NCI-H128 (cell line): ENCODE results near the gene ALS2CL.
A peak's percentile ranks its signal among the peaks of the same experiment; 100 is the strongest.

ENCODE experiments used
- DNase-seq: peaks from one replicate; lab custom pipeline; 2025; ENCODE audit not compliant: unreplicated experiment; lab: John Stamatoyannopoulos, UW

The ALS2CL gene

GRCh38 chr3:46667061-46667621 lies 26.3 kb downstream of the ALS2CL start:
- no peak for DNase-seq

DNA sequence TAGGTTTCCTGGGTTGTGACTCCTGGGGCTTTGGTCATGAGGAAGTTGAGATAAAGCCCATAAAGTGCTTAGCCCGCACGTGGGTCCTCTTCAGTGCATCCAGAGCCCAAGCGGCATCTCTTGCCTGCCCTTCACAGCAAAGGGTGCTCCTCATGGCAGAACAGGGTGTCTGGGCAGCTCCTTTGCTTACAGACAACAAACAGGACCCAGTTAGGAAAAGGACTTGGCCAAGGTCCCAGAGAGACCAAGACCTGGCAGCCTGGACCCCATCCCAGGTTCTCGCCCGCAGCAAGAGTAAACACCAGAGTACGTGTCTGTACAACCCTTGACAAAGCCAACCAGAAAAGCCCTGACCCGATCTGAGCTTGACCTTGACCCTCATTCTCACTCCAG lies 27.0 kb downstream of the ALS2CL start:
- no peak for DNase-seq

DNA sequence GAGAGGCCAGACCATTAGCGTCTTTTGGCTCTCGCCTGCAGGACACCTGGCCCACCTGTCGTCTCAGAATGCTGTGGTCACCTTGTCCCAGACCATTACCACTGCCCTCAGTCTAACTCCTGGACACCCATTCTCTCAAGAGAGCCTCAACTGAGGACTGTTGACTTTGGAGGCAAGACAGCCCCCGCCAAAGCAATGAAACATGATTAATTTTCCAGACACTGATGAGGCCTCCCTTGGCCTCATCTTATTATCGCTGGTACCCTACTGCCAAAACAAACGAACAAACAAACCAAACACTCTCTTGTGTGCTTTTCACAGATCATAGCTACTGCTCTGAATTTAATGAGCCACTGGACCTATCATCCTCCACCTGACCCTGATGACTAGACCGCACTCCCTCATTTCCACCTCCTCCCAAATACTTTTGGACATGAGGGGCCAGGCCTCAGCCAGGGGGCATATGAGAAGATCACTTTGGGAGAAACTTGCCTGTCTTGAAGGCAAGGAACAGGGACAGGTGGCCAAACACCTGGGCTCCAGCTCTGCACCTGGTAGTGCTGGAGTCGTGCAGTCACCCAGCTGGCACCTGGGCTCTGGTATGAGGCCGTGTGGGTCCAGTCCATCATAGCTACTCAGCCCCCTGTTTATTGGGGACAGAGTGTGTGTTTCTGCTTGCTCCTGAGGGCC lies 27.6 kb downstream of the ALS2CL start:
- no peak for DNase-seq

DNA sequence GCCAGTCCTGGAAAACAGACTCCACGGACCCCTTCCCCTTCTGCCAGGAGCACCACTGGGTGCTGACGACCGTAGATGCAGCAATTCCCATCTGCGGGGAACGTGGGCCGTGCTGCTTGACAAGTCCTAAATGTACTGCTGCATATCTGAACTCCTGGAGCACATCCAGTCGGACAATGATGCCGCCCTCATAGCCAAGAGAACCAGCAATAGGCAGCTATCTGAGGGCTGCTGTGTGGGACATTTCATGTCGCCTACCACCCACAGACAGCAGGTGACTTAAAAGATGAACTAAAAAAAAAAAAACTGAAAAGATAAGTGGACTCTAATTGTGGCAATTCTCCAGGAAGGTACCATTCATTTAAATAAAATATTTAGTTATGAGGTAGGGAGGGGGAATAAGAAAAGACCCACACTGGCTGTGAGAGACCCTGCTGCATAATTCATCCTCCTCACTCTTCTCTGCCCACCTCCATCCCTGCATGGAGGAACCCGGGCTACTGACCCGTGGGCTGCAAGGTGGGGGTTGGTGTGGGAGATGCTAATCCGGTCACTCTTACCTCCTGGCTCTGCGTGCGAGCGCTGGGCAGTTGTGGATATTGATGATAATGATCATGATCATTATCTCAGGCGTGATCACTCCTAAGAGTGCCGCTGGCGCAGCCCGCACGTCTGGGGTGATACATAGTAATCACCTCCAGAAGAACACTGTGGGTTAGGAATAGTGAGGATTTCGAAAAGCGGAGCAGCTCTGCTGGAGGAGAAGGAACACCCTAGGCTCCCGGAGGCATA lies 28.3 kb downstream of the ALS2CL start:
- no peak for DNase-seq

DNA sequence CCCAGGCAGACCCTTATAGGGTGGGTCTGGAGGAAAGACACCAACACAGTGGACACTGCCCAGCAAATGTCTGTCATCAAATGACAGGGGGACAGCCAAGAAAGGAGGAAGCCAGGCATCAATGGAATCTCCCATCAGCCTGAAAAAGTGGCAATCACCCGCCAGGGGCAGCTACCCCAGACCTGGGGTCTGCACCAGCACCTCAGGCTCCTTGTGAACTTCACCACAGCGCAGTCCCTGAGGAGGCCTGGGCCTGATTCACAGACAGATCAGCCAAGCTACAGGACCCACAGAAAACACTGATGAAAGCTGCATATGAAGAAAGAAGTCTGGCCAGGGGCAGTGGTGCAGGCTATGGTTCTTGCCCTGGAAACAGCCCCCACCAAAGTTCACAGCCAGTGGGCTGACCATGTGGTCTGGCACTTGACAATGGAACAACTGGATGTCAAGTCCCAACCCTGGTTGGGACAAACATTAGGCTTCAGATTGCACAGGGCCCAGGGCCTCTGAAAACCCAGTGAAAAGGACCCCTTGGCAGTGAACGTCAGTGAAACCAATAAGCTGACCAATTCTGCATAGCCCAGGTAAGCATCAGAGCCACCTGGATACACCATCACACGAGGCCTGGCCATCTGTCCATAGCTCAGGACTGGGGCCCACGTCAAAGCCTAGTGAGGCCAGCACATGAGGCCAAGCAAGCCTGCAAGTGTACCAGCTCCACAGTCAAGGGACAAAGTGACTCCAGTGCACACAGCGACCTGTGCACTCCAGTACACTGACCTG lies 29.1 kb downstream of the ALS2CL start:
- DNase-seq = no peak

GRCh38 chr3:46663591-46664135 lies 29.8 kb downstream of the ALS2CL start:
- DNase-seq = peak; percentile 34

DNA sequence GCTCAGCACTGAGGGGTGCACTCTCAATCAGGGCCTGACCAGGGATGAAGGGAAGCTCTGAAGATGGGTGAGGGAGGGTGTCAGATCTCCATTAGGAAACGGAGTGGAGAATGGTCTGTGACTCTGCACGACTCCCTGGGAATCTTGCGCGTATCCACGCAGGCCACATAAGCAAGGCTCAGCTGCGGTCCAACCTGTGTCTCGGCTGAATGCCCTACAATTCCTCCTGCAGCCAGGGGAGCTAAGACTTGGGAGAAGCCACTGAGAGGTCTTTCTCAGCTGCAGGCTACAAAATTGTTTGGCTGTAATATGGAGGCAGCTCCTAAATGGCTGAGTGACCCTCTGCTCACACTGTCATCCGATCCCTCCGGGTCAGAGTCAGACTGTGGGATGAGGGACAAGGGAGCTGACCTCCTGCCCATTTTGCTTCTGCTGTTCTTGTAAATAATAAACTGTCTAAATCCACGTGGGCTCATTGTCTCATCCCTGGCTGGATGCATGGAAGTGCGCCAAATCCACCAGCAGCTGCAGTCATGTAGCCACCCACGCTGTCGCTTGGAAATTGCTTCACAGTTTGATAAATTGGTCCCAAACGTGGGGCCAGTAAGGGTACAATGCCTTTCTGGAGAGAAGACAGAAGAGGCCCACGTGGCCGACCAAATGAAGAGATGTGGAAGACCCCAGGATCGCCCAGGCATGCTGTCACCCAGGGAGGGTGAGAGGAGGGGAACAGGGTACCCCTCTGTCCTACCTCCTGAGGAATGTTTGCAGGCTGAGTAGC lies 30.5 kb downstream of the ALS2CL start:
- DNase-seq = no peak

DNA sequence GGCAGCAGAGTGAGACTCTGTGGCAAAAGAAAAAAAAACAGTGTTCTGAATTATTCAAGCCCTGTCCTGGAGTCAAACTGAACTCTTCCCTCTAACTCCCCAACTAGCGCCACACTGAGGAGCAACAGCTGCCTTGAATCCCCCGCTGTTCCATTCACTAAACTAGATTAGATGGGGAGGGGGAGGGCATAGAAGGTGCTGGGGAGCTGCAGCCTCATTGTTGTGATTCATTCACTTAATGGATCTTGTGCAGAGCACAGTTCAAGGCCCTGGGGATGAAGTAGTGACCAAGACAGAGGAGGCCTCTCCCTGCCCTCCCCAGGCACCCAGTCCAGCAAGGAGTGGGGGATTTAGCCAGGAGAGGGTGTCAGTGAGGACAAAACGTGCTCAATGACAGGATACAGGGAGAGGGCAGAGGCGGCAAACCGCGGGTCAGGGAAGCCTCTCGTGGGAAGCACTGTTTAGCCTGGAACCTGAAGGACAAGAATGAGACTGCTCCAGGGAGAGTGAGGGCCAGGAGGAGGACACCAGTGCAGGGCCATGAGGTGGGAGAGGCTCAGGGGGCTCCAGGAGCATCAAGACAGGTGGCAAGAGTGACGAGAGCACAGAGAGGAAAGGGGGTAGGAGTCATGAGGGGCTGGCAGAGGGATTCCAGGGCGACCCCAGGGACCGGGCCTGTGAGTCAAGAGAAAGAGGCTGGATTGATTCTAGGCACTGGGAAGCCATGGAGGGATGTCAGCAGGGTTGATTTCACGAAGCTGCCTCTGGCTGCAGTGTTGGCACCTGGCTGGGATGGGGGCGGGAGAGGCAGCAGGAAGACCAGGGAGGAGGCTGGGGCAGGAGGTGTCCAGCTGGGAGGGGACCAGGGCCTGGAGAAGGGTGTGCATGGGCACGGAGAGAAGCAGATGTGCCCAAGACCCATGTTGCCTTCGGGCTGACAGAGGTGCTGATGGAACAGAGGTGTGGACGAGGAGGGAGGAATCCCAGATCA lies 31.4 kb downstream of the ALS2CL start:
- no peak for DNase-seq

GRCh38 chr3:46660543-46661523 lies 32.6 kb downstream of the ALS2CL start:
- no peak for DNase-seq

DNA sequence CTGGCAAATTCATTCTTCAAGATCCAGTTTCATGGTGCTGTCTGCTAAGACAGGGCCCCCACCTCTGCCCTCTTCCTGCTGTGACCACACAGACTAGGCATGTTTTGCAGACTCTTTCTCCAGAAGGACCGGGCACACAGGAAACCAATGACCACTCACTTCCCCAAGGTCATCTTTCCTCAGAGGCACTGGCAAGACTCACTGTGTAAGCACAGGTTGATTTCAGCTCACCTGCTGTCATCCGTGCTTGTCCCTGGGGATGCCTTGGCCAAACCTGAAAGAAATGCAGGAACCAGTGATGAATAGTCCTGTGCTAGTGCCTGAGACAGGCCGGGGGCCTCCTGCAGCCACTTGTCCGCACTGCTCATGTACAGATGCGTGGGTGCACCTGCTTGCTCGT lies 33.5 kb downstream of the ALS2CL start:
- DNase-seq = no peak

DNA sequence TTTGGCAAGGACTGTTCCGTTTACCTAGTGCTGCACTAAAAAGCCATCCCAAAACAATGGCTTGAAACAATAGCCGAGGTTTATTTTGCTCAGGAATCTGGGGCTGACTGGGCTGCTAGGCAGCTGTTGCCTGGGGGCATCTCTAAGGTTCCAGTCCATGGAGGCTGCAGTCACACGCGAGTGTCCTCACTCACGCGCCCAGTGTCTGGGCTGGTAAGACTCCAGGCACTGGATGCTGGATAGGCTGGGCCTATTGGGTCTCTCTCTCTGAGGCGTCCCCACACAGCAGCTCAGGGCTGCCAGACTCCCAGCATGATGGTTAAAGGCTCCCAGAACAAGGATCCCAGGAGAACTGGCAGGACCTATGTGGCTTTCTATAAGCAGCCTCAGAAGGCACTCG lies 34.2 kb downstream of the ALS2CL start:
- no peak for DNase-seq

DNA sequence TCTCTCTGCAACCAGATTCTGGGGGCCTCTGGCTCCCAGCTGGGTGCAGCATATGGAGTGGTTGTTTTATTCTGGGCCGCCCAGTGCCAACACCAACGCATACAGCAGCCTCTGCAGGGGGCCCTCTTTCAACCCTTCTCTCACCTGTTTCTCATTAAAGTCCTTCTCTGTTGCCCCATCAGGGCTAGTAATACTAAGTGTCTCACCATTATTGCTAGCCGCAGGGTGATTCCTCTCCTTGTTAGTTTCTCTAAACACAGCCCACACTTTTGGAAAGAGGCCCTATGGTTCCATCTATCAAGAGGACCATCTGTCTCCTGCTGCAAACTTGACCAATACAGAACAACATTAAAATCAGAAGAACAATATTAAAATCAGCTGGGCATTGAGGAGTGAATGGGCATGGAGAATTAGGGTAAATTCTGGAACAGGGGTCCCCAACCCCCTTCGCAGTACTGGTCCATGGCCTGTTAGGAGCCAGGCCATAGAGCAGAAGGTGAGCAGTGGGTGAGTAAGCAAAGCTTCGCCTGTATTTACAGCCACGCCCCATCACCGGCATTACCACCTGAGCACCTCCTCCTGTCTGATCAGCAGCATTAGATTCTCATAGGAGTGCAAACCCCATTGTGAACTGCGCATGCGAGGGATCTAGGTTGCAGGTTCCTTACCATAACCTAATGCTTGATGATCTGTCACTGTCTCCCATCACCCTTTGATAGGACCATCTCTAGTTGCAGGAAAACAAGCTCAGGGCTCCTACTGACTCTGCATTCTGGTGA lies 36.5 kb downstream of the ALS2CL start:
- peak; percentile 12 for DNase-seq

DNA sequence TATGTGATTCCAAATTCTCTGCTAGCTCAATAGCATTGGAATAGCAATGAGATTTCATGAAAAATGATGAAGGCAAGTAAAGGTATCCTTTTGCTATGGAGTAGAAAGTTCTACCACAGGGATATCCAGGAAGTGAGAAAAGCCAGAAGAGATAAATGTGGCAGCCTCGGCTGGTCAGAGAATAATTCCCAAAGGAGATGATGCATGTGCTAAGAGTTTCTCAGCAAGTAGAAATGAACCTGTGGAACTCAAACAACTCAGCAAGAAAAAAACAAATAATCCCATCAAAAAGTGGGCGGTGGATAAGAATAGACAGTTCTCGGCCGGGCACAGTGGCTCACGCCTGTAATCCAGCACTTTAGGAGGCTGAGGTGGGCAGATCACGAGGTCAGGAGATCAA lies 38.2 kb downstream of the ALS2CL start:
- DNase-seq = no peak

GRCh38 chr3:46651084-46651483 lies 42.4 kb downstream of the ALS2CL start:
- DNase-seq = no peak

- DNase-seq = no peak
Measured at GRCh38 chr3:46649436-46649835, 44.0 kb downstream of the ALS2CL start.

DNA sequence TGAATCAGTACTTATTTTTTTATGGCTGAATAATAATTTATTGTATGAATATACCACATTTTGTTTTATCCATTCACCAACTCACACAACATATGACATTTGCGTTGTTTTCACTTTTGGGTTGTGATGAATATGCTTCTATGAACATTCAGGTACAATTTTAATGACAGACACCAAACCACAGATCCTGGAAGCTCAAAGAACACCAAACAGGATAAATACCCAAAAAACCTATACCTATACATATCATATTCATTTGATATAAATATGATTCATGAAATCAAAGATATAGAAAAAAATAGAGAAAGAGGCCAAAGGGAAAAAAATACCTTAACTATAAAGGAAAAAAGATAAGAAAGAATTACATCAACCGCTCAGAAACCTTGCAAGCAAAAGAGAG lies 45.4 kb downstream of the ALS2CL start:
- DNase-seq = no peak

- no peak for DNase-seq
Measured at GRCh38 chr3:46646700-46647099, 46.8 kb downstream of the ALS2CL start.
